Thyroid gland (tissue), 4 donors: ENCODE results near the gene TMEM242. TPM values are rescaled to one million over a fixed set of nuclear protein-coding genes. Genes with fewer than 3 reads are reported as not detected.

Source experiments
- DNase-seq, 2 donors: peaks; one replicate each; pipeline ENCODE4 v3.0.0-alpha.2; 2019
- H3K27ac ChIP-seq, 3 donors: fragments of 200-600 bp; sonication (generic); 1 replicate in 2 of 3; 2 replicates in 1 of 3; pipeline ENCODE4 v1.5.1; 2016 to 2019; ENCODE audit warnings: mild to moderate bottlenecking in 1 of 3, moderate library complexity in 1 of 3
- H3K27me3 ChIP-seq: fragments of 200-600 bp; sonication (generic); one replicate; pipeline ENCODE4 v1.5.1; 2019
- H3K36me3 ChIP-seq, 2 donors: fragments of 200-600 bp; sonication (generic); one replicate each; pipeline ENCODE4 v1.5.1; 2016 to 2019
- H3K4me1 ChIP-seq, 2 donors: fragments of 200-600 bp; sonication (generic); one replicate each; pipeline ENCODE4 v1.5.1; 2017 to 2019
- H3K4me3 ChIP-seq, 3 donors: fragments of 200-600 bp; sonication (generic); replicated peaks in 1 of 3; 1 replicate in 2 of 3; 2 replicates in 1 of 3; pipeline ENCODE4 v1.5.1; 2016; ENCODE audit warnings: mild to moderate bottlenecking in 1 of 3
- H3K9me3 ChIP-seq: fragments of 200-600 bp; sonication (generic); one replicate; pipeline ENCODE4 v1.5.1; 2017
- CTCF ChIP-seq, 6 experiments: fragments of 200-600 bp in 3 of 6; fragments of 450-650 bp in 3 of 6; sonication (generic) in 3 of 6; IDR thresholded peaks; one replicate each; pipeline ENCODE4 v1.5.1; 2016 to 2019; ENCODE audit warnings: antibody characterized with exemption in 6 of 6, mild to moderate bottlenecking in 2 of 6, inconsistent platforms in 1 of 6, moderate library complexity in 1 of 6
- POLR2A ChIP-seq, 2 donors: fragments of 450-650 bp; IDR thresholded peaks; one replicate each; pipeline ENCODE4 v1.6.1; 2017; ENCODE audit warnings: antibody characterized with exemption in 2 of 2, mild to moderate bottlenecking in 2 of 2, moderate library complexity in 1 of 2
- WGBS, 2 donors: methylation state at CpG; one replicate each; pipeline ENCODE4 v1.1.5; 2017; 5-methylcytosine and 5-hydroxymethylcytosine counted together
- intact Hi-C: fragments of 100-400 bp; cut with DNase I; formaldehyde crosslinking; loops from one replicate; pipeline ENCODE4 v1.15.1; 2023
- total RNA-seq, 4 donors: library from RNA; depleted of rRNA; stranded (reverse); fragments of >200 nt; gene quantifications; one replicate each; pipeline ENCODE4 v1.2.3, GENCODE V29; 2016

The TMEM242 gene
- total RNA-seq, 4 donors from 2014 or later: 7.0 to 14.0 (median 9.7) TPM

- intact Hi-C loops: no loop called here
- no peaks in the 10 kb centered on the region for H3K36me3 ChIP-seq
- no peak overlapping the region for H3K27ac ChIP-seq
- TF ChIP-seq POLR2A (IDR thresholded peaks at IDR 0.05) (no peak), CTCF (IDR thresholded peaks at IDR 0.05) (no peak)
- no peak for DNase-seq
- no peaks in the 10 kb centered on the region for H3K9me3 ChIP-seq
- no peak overlapping the region for H3K4me3 ChIP-seq
- WGBS, 2 donors: 91 to 95% methylated on average over 4 to 6 of the region's 6 CpGs
- H3K4me1 ChIP-seq: peaks cover 0 to 16% of the 10 kb centered on the region in 2 donors
- H3K27me3 ChIP-seq: no peaks in the 10 kb centered on the region
These were observed 80.5 kb downstream of the TMEM242 start for GRCh38 chr6:157242791-157243190.

DNA sequence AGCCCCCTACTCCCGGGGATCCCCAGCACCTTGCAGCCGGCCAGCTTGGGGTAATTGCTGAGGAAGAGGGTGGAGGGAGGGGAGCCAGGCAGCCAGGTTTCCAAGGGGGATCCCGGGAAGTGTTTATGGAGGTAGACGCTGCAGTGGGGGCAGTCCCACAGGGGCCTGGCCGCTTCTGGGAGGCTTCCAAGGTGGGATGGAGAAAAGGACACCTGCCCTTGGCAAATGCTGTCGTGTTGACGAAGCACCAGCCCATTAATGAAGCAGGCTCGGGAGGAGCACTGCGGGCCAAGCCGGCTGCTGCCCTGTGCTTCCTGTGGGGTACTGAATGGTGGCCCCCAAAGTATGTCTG is 82.4 kb downstream of the TMEM242 start:
- no peak for DNase-seq

GRCh38 chr6:157240059-157240959 is 83.0 kb downstream of the TMEM242 start:
- Histone ChIP-seq H3K36me3 (no peaks in the 10 kb centered on the region), H3K4me3 (no peak overlapping the region), H3K9me3 (no peaks in the 10 kb centered on the region), H3K27me3 (no peaks in the 10 kb centered on the region), H3K4me1 (peaks cover 0 to 12% of the 10 kb centered on the region in 2 donors), H3K27ac (peak overlapping the region in 1 of 3 donors; percentile 56)
- TF ChIP-seq CTCF (IDR thresholded peaks at IDR 0.05): no peak
- no peak for TF ChIP-seq POLR2A (IDR thresholded peaks at IDR 0.05)
- WGBS, 2 donors: 57 to 62% methylated on average over 23 to 27 of the region's 28 CpGs
- no peak for DNase-seq
- intact Hi-C loops: no loop called here

More for the DNA sequence above, 82.4 kb downstream of the TMEM242 start:
- peak overlapping the region in 1 of 3 donors; percentile 56 for H3K27ac ChIP-seq
- H3K4me1 ChIP-seq: peaks cover 0 to 17% of the 10 kb centered on the region in 2 donors
- intact Hi-C loops: no loop called here
- H3K9me3 ChIP-seq: no peaks in the 10 kb centered on the region
- WGBS, 2 donors: 88 to 92% methylated on average over 10 of the region's 10 CpGs
- no peak overlapping the region for H3K4me3 ChIP-seq
- H3K36me3 ChIP-seq: no peaks in the 10 kb centered on the region
- TF ChIP-seq POLR2A (IDR thresholded peaks at IDR 0.05) (no peak), CTCF (IDR thresholded peaks at IDR 0.05) (no peak)
- H3K27me3 ChIP-seq: no peaks in the 10 kb centered on the region

DNA sequence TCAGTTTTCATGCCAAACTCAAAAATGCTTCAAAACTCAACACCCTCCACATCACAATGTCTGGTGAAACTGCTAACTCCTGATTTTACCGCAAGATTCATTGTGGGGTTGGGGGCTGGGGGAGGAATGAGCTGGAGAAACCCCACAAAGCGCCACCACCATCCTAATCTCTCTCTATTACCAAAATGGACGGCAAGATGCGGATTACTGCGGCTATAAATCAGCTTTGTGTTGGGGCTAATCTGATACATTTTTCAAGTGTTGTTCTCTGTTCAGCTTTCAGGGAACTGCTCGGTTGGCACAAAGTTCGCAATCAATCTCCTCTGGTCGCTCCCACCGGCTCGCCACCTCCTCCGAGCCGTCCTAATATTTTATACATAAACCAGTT is 83.7 kb downstream of the TMEM242 start:
- TF ChIP-seq POLR2A (IDR thresholded peaks at IDR 0.05) (no peak), CTCF (IDR thresholded peaks at IDR 0.05) (no peak)
- no peaks in the 10 kb centered on the region for H3K27me3 ChIP-seq
- peak overlapping the region in 1 of 3 donors; percentile 56 for H3K27ac ChIP-seq
- peaks cover 0 to 11% of the 10 kb centered on the region in 2 donors for H3K4me1 ChIP-seq
- no peak for DNase-seq
- H3K9me3 ChIP-seq: no peaks in the 10 kb centered on the region
- WGBS, 2 donors: 87 to 88% methylated on average over 12 of the region's 12 CpGs
- H3K4me3 ChIP-seq: no peak overlapping the region
- intact Hi-C loops: no loop called here
- H3K36me3 ChIP-seq: no peaks in the 10 kb centered on the region

Other genes starting within 250 kb of the TMEM242 start
- 10 to 100 TPM in 2 of 4 donors, 1 to 10 TPM in 2; 6.2 to 20.6 (median 15.1) TPM for gene ZDHHC14, start 57.7 kb upstream of the TMEM242 start, total RNA-seq